GM19452 (cell line): ENCODE results near the gene PLXNA4.

Experiments
- ATAC-seq: cut with Tn5 transposase; IDR thresholded peaks from one replicate; pipeline ENCODE4 v1.9.1; 2021; ENCODE audit not compliant: unreplicated experiment

The PLXNA4 gene

DNA sequence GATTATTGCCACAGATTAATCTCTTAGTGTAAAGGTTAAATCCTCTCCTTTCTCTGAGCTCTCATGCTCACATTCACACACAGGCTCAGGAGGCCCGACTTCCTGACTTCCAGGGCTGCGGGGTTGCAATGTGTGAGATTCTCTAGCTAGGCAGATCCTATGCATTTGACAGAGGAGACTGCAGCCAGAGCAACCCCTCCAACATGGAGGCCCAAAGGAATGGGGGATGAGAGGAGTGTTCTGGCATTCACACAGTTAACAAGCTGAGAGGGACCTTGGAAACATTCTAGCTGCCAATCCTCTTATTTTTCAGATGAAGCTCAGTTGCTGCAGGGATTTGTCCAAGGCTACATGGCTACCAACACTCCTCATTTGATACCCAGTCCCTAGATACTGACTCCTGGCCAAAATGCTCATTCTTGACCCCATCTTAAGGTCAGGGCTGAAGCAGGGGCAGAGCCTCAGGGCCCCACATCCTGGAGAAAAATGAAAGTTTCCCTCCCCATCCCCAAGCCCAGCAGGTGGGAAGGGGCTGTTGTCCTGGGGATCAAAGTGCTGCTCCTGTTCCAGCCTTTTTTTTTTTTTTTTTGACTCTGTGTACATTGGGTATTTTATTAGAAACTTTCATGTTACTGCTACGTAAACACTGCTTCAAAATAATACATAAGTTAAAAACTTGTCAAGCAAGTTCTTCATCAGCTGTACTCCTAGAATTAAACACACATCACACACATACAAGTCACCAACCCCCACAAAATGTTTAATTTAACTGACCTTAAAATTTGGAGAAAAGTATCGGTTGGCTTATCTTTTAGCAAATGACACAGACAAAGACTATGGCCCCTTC is 325.6 kb downstream of the PLXNA4 start:
- no peak for ATAC-seq

DNA sequence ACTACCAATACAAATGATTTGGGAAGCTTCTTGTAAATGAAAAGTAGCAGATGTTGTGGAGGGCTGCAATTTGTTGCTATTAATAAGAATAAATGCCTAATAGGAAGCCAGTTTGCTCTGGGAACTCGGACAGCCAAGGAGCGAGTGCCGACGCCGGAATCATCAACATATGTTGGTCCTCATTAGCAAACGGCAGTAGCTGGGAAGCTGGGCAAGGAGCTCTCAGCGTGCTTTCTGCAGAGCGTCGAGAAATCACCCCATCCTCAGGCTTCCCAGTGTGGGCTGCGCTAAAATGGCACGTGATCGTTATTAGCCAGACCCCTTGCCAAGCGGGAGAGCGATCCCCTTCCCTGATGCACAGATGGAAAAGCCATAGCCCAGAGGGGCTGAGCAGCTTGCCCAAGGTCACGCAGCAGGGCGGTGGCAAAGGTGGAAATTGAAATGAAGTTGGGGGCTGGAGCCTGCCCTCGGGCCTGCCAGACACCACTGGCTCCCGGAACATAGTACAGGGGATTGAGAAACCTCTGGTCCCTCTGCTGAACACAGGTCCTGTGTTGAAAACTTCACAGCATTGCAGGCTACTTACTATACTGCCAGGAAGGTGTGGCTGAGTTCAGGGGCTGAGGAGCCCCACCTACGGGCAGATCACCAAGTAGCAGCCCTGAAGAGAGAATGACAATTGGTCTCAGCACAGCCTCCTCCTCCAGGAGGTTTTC is 326.9 kb downstream of the PLXNA4 start:
- no peak for ATAC-seq

DNA sequence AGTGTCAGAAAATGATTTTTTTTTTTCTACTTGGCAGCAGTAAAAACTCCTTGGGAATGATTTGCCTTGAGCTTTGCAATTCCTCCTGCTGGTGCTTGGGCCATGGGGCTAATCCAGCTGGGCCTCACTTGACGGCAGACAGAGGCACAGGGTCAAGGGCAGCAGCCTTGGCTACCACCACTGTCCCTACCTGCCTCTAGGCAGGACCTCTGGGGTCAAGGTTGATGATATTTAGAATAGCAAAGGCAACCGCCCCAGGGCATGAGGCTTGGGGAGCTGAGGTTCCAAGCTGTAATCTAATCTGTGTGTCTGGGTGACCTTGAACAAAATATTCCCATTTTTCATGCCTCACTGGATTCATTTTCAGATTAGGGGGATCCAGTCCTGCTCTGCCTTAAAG is 327.4 kb downstream of the PLXNA4 start:
- no peak for ATAC-seq

DNA sequence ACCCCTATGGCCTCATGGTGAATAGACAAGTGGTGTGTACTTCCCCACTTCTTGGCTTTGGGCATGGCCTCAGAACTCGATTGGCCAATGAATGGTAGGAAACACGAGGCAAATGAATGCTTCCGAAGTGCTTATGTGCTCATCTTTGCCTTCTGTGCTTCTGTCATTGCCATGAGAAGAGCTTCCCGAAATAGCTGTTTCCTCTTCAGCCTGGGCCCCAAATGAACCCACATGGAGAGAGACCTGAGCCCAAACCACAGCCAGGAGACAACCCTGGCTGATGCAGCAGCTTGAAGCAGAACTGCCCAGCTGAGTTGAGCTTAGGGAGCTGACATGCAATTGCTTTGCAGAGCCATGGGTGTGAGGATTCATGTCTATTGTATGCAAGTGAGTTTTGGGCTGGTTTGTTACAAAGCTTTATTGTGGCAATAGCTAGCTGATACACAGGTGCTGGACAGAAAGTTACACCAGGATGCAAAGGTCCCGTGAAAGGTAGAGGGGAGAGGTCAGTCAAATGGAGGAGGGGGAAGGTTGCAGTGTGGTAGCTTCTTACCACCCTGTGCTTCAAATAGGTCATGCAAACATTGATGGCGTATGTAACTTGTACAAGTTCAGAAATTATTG is 328.2 kb downstream of the PLXNA4 start:
- no peak for ATAC-seq

DNA sequence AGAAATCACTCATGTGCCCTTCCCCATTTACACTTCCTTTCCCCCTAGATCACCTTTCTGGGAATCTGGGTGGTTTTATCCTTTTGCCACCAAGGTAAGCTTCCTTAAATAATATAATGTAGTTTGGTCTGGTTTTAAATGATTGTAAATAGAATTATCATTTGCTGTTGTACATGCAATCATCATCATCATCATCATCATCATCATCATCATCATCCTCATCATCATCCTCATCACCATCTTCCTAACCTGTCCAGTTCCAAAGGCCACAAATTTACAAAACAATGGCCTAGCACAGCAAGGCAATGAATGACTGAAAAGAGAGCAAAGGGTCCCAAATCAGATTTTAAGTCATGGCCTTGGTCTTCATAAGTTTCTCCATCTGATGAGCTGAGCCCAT is 329.7 kb downstream of the PLXNA4 start:
- no peak for ATAC-seq

DNA sequence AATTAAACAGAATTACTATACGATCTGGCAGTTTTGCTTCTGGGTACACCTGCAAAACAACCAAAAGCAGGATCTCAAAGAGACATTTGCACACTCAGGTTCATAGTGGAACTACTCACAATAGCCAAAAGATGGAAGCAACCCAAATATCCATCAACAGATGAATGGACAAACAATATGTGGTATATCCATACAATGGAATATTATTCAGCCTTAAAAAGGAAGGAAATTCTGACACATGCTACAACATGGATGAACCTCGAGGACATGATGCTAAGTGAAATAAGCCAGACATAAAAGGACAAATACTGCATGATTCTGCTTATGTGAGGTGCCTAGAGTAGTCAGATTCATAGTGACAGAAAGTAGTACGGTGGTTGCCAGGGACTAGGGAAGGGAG is 330.7 kb downstream of the PLXNA4 start:
- ATAC-seq = no peak

DNA sequence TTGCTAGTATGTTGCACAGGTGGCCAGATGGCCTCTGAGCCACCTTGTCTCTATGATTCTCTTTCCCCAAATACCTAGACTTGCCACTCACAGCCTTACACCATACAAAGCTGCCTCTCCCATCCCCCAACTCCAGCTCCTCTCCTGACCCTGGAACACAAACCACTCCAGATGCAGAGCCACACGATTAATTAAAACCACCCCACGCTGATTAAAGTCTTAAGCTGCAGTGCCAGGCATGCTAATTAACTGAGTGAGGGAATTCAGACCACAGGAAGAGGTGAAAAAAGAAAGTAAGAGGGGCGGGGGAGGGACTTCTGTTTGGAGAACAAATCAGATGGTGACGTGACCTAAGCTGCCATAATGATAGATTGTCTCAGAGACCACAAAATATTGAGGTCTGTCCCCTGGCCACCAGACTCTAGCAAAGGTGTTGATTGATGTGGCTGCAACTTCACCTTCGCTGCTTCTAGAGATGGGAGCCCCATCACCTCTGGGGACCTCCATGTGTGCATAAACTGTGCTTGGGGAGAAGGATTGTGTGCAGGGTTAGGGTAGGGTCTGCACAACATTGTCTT is 331.3 kb downstream of the PLXNA4 start:
- no peak for ATAC-seq

DNA sequence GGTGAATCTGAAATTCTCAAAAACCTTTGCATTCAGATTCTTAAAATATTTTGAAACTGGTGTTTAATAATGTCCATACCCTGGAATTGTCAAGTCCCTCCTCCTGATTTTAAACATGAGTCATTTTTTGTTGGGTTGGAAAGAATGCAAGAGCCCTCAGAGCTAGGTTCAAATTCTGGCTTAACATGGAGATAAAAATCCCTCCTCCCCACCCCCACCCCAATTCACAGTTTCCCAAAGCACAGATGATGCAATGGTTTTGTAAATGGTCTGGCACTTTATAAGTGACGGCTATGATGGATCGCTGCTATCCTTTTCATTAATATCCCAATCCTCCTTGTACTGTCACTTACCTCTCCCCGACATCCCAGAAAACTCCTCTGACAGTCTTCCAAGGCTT is 332.8 kb downstream of the PLXNA4 start:
- ATAC-seq = no peak

DNA sequence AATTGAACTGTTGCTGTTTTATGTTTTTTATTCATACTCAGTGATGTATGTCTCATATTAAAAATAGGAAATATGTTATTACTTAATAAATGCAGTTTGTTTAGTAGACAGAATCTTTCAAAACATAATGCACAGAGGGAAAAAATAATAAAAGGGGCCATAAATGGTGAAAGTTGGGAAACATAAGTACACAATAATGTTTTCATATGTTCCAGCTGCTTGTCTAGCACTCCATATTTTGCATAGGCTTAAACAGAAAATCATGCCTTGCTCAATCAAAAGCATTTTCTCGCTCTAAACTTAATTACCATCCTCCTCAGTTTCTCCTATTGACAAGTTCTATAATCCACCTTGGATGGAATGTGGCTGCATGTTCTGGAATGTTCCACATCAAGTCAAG is 333.2 kb downstream of the PLXNA4 start:
- no peak for ATAC-seq

DNA sequence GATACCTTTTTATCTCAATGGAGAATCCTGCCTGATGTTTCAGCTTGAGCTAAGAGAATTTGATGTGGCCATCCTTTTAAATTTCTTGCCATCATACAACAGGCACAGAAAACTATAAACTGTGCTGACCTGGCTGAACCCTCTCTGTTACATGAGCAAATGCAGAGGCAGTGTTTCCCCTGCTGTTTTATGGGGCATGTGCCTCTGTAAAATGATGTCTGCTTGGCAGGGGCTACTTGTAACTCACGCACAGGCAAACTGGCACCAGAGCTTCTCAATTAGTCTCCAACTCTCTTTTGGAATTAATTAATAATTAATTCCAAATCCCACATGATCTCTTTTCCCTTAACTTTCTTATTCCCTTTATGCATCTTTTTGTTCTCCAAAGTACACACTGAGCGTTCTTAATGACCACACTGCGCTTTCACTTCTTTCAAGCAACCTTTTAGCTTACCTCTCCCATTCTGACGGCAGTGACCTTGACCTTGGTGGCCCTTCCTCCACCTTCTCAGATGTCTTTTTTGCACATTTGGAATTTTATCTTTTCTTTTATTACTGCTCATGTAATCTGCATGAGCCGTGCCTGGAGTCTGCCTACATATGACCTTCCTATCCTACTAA is 334.0 kb downstream of the PLXNA4 start:
- no peak for ATAC-seq

DNA sequence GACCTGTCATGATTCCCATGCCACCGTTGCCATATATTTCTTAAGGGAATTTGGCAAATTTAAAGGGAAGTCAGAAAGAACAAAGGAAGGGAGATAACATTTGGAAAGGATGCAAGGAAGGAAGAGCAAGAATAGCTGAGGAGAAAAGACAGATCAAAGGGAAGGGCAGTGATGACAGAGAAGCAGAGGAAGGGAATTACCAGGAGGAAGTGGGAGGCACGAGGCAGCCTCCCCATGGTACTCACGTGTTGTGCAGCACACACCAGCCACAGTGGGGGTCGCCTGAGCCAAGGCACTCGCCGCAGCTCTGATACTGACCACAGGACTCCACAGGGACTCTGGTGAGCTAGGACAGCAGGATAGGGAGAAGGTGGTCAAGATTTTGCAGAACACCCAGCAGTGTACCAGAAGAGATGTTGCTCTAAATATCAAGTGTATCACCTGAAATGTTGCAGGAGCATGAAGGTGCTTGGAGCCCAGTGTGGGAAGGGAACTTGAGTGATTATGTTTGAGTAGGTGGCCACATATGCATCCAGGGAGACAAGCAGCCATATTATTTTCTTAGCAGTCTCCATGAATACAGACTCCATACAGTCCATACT is 335.3 kb downstream of the PLXNA4 start:
- ATAC-seq = no peak

DNA sequence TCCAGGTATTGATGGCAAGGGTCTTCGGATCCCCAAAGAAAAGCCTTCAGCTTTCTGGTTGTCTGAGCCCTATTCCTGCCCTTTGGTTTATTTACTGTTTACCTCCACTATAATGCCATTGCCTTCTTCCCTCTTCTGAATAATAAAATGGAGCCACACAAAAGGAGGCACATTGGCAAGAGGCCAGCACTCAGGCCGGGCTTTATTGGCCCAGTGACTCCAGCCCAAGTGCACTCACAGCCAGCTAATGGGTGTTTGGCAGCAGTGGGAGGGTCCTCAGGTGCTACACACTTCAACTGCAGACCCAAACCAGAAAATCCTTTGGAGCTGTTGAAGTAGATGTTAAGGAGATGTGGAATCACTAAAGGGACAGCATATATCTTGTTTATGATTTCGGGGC is 336.0 kb downstream of the PLXNA4 start:
- no peak for ATAC-seq

DNA sequence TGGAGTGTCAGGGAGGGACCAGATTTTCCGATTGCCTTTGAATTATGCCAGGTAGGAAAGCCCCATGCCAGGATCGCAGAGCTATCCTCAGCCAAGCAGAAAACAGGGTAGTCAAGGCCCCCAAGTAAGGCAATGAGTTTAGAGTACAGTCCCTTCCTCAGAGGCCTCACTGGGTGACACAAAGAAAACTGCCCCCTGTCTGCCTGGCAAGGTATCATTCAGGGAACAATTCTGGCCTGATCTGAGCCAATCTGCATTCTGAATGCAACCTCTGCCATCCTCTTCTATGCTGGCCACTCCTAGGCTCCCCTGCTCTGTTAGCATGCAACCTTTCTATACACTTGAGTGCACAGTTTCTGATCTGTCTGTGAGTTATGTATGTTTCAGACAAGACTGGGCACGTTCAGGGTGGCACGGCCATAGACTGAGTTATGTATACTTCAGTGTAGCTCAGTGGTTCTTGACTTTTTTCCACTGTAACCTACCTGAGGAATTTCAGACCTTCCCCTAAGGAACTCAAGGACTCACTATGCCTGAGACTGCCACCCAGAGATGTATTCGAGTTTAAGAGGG is 336.8 kb downstream of the PLXNA4 start:
- no peak for ATAC-seq

DNA sequence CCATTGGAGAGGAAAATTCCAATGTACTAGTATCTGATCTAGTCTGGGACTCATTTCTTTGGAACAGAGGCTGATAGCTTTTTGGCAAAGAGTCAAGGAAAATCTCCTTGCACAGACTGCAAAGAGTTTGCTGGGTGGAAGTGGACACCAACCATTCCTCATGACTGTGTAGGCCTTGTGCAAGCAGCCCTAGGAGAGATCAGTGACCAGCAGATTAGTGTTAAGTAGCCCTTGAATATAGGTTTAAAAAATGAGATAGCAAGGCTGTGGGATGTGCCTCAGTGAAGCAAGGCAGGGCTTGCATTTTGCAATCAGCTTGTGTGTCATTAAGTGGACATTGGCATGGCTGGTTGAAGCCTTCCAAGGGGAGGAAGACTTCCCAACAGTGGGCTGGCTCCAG is 341.6 kb downstream of the PLXNA4 start:
- ATAC-seq = no peak

DNA sequence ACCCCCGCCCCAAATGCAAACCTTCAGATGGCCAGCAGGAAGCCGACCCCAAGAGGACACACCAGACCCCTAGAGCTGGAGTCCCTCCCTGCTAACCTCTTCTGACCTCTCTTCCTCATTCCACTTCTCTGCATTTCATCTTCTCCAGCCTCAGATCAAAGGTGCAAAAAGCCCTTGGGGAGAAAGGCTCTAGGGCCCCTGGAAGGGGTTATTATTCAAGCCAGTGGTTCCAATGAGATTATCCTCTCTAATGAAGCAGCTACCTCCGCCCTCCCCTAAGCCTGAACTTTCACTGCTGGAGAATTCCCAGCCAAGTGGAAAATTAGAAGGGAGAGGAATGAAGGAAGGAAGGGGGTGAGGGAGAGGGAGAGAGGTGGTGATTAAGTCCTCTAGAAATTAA is 343.9 kb downstream of the PLXNA4 start:
- ATAC-seq = no peak

DNA sequence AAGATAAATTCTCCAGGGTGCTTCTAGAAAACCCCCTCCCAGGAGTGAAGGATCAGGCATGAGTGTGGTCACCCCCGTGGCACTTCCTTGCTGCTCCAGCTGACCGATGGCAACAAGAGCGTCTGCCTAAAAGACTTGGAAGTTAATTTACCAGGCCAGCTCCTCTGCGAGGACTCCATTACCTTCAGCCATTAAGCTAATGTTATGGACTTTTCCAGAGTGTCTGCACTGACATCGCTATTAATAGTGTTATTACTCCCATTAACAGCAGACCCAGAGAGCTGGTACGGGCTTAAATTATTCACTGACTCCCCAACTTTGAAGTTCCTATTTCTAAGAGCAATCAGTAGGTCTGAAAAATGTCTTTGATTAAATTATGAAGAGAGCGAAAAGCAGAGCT is 345.8 kb downstream of the PLXNA4 start:
- no peak for ATAC-seq

DNA sequence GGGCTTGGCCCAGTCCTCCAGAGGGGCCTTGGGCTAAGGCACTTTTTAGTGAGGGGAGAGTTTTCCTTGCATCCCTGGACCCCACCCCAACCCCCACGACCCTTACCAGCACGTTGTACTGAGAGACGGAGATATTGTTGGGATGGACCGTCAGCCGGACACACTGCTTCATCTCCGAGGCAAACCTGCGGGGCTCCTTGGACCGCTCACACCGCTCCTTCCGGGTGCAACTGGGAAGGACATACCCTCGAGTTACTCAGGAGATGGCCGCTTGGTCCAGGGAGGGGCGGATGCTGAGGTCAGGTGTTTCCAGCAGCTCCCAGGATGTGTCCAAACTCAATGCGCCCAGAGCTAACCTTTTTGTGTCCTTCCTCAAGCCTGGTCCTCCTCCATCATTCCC is 348.0 kb downstream of the PLXNA4 start:
- ATAC-seq = no peak

DNA sequence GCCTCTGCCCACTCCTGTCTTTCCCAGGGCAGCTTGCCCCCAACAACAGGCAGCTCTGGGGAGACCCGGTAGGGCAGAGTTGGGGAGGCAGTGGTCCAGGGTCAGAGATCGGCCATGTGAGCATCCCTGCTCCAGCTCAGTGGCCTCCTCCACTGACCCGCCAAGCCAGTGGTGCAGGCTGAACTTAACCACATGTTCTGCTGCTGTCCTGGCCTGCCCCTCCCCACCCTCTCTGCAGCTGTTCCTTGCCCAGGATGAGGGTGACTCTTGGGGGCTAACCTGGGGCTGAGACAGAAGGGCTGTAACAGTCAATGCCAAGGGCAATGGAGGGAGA is 349.3 kb downstream of the PLXNA4 start:
- ATAC-seq = no peak

DNA sequence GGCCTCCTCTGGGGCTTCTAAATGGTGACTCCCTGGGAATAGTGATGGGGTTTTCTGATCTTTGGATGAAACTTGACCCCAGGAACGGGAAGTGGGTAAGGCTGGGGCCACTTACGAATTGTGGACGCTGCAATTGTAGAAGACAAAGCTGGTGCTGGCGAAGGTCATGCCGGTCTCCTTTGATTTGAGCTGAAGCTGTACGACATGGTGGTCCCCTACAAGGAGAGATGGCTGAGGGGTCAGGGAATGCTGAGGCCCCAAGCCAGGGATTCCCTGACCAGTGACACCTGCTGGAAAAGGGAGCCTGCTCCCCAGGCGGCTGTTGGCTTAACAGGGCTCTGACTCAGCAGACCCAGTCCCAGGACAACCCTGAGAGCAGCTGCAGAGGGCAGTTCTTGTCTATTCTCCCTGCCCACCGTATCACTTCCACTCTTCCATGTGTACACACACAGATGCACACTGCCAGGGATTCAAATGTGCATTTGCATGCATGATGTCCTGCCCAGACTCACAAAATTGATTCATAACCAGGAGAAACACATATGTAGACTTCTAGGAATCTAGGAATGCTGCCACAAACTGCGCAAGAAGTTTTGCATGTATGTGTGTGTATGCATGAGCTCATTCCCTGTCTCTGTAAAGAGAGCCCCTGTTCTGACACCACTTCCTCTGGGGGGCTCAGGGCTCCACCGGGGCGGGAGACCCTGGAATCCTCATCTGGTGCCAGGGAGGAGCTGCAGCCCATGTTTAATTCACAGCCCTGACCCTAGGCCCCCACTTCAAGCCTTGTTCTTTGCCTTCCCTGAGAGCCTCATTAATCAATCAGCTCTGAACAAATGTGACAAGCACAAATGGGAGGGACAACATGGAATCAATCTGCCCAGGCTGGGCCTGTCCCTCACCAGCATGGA is 350.0 kb downstream of the PLXNA4 start:
- ATAC-seq = no peak
